C4-2B (cell line): ENCODE measurements around the gene AMER3.

Experiments
- ZFX ChIP-seq: fragments of 450-650 bp; IDR thresholded peaks from 2 replicates; pipeline ENCODE4 v1.6.1; 2017
- TF ChIP-seq, protein P1 (sequence below): fragments of 450-650 bp; conservative IDR thresholded peaks from 2 replicates; pipeline ENCODE4 v1.5.1; 2017; ENCODE audit warnings: mild to moderate bottlenecking

DNA sequence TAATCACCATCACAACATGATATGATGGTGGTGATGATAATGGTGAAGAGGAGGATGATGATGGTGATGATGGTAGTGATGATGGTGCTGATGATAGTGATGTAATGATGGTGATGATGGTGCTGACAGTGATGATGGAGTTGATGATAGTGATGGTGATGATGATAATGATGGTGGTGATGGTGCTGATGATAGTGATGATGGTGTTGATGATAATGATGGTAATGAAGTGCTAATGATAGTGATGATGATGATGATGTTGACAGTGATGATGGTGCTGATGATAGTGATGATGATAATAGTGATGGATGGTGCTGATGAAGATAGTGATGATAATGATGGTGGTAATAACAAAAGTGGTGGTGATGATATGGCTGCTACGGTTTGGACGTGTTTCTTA is 30.9 kb upstream of the AMER3 start:
- TF ChIP-seq, protein P1, sequence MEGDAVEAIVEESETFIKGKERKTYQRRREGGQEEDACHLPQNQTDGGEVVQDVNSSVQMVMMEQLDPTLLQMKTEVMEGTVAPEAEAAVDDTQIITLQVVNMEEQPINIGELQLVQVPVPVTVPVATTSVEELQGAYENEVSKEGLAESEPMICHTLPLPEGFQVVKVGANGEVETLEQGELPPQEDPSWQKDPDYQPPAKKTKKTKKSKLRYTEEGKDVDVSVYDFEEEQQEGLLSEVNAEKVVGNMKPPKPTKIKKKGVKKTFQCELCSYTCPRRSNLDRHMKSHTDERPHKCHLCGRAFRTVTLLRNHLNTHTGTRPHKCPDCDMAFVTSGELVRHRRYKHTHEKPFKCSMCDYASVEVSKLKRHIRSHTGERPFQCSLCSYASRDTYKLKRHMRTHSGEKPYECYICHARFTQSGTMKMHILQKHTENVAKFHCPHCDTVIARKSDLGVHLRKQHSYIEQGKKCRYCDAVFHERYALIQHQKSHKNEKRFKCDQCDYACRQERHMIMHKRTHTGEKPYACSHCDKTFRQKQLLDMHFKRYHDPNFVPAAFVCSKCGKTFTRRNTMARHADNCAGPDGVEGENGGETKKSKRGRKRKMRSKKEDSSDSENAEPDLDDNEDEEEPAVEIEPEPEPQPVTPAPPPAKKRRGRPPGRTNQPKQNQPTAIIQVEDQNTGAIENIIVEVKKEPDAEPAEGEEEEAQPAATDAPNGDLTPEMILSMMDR, result no peak
- TF ChIP-seq ZFX, result no peak
